Measurements from ENCODE around the gene KLF11.

KLF11 gene

GRCh38 chr2:10043906-10044601, 704 bp downstream of the KLF11 start:
- peak overlapping the region; percentile 71; the same call in 1 of the 2 replicates for H3K27ac ChIP-seq (ENCODE audit: low read length)
- TF ChIP-seq EZH2phosphoT487 (IDR thresholded peaks at IDR 0.05; ENCODE audit: low read length) (no peak), EZH2 (optimal IDR thresholded peaks at IDR 0.05; ENCODE audit: low read depth, low read length) (no peak), CTCF (IDR thresholded peaks at IDR 0.05; ENCODE audit: low read length) (no peak)
- peak overlapping the region; percentile 81 for H3K9ac ChIP-seq (ENCODE audit: low read length)
- H3K4me1 ChIP-seq (ENCODE audit: low read length), result 0 out of 2 replicates have a peak, but pooled peaks cover 3% of the 10 kb centered on the region
- H3K27me3 ChIP-seq (replicated peaks; ENCODE audit: insufficient read depth, low read length), result no peaks in the 10 kb centered on the region
- no peaks in the 10 kb centered on the region for H3K9me2 ChIP-seq (replicated peaks; ENCODE audit: insufficient read depth, low read length)
- H2AFZ ChIP-seq (ENCODE audit: low read length), result no peak overlapping the region
- peak overlapping the region; percentile 67 for H3K4me2 ChIP-seq (ENCODE audit: low read depth, low read length)
- H4K20me1 ChIP-seq (ENCODE audit: insufficient read depth, low read length), result no peaks in the 10 kb centered on the region
- H3K9me3 ChIP-seq (replicated peaks; ENCODE audit: insufficient read depth, low read length), result no peaks in the 10 kb centered on the region
- peak; percentile 95 for DNase-seq
- H3K36me3 ChIP-seq (replicated peaks; ENCODE audit: insufficient read depth, low read length), result no peaks in the 10 kb centered on the region; the same call in none of the 2 replicates
- H3K4me3 ChIP-seq (ENCODE audit: low read length), result peak overlapping the region; percentile 53; the same call in 1 of the 2 replicates
- H3F3A ChIP-seq (ENCODE audit: insufficient read depth, low read length), result no peaks in the 10 kb centered on the region; the same call in 1 of the 2 replicates
- H3K79me2 ChIP-seq (ENCODE audit: low read length), result peaks cover 17% of the 10 kb centered on the region

GRCh38 chr2:10045561-10046355, 2.4 kb downstream of the KLF11 start:
- no peak overlapping the region for H2AFZ ChIP-seq (ENCODE audit: low read length)
- H3K36me3 ChIP-seq (replicated peaks; ENCODE audit: insufficient read depth, low read length), result no peaks in the 10 kb centered on the region; the same call in none of the 2 replicates
- H3K4me2 ChIP-seq (ENCODE audit: low read depth, low read length), result no peak overlapping the region
- no peak for TF ChIP-seq EZH2phosphoT487 (IDR thresholded peaks at IDR 0.05; ENCODE audit: low read length)
- no peak for TF ChIP-seq EZH2 (optimal IDR thresholded peaks at IDR 0.05; ENCODE audit: low read depth, low read length)
- no peak for TF ChIP-seq CTCF (IDR thresholded peaks at IDR 0.05; ENCODE audit: low read length)
- no peak for DNase-seq
- H3K9ac ChIP-seq (ENCODE audit: low read length), result no peak overlapping the region
- no peaks in the 10 kb centered on the region for H4K20me1 ChIP-seq (ENCODE audit: insufficient read depth, low read length)
- H3K27ac ChIP-seq (ENCODE audit: low read length), result no peak overlapping the region
- no peaks in the 10 kb centered on the region for H3K9me2 ChIP-seq (replicated peaks; ENCODE audit: insufficient read depth, low read length)
- no peaks in the 10 kb centered on the region for H3K27me3 ChIP-seq (replicated peaks; ENCODE audit: insufficient read depth, low read length)
- H3K4me1 ChIP-seq (ENCODE audit: low read length), result 0 out of 2 replicates have a peak, but pooled peaks cover 3% of the 10 kb centered on the region
- no peaks in the 10 kb centered on the region; the same call in 1 of the 2 replicates for H3F3A ChIP-seq (ENCODE audit: insufficient read depth, low read length)
- peaks cover 23% of the 10 kb centered on the region for H3K79me2 ChIP-seq (ENCODE audit: low read length)
- H3K9me3 ChIP-seq (replicated peaks; ENCODE audit: insufficient read depth, low read length), result no peaks in the 10 kb centered on the region
- no peak overlapping the region for H3K4me3 ChIP-seq (ENCODE audit: low read length)

- Histone ChIP-seq H3K9me2 (replicated peaks; ENCODE audit: insufficient read depth, low read length) (no peaks in the 10 kb centered on the region), H3K27me3 (replicated peaks; ENCODE audit: insufficient read depth, low read length) (no peaks in the 10 kb centered on the region), H3K9me3 (replicated peaks; ENCODE audit: insufficient read depth, low read length) (no peaks in the 10 kb centered on the region), H3K4me3 (ENCODE audit: low read length) (no peak overlapping the region), H3K9ac (ENCODE audit: low read length) (no peak overlapping the region), H3K79me2 (ENCODE audit: low read length) (peaks cover 23% of the 10 kb centered on the region), H3K4me1 (ENCODE audit: low read length) (0 out of 2 replicates have a peak, but pooled peaks cover 3% of the 10 kb centered on the region), H4K20me1 (ENCODE audit: insufficient read depth, low read length) (no peaks in the 10 kb centered on the region), H2AFZ (ENCODE audit: low read length) (no peak overlapping the region), H3F3A (ENCODE audit: insufficient read depth, low read length) (no peaks in the 10 kb centered on the region; the same call in 1 of the 2 replicates), H3K36me3 (replicated peaks; ENCODE audit: insufficient read depth, low read length) (peaks cover under 1% of the 10 kb centered on the region), H3K4me2 (ENCODE audit: low read depth, low read length) (no peak overlapping the region), H3K27ac (ENCODE audit: low read length) (no peak overlapping the region)
- TF ChIP-seq CTCF (IDR thresholded peaks at IDR 0.05; ENCODE audit: low read length), result no peak
- TF ChIP-seq EZH2 (optimal IDR thresholded peaks at IDR 0.05; ENCODE audit: low read depth, low read length), result no peak
- TF ChIP-seq EZH2phosphoT487 (IDR thresholded peaks at IDR 0.05; ENCODE audit: low read length), result no peak
- no peak for DNase-seq
These were observed 3.6 kb downstream of the KLF11 start for GRCh38 chr2:10046931-10047330.

Data from MM.1S (cell line).